Testis (tissue), 3 donors: ENCODE results near the gene ZMIZ1. TPM values are rescaled to one million over a fixed set of nuclear protein-coding genes. Genes with fewer than 3 reads are reported as not detected.
A peak's percentile ranks its signal among the peaks of the same experiment; 100 is the strongest.

Experiments used
- DNase-seq: peaks from one replicate; pipeline ENCODE4 v3.0.0-alpha.2; 2019
- H3K27ac ChIP-seq, 2 donors: fragments of 200-600 bp; sonication (generic); one replicate each; pipeline ENCODE4 v1.5.1; 2019
- H3K27me3 ChIP-seq: fragments of 200-600 bp; sonication (generic); one replicate; pipeline ENCODE4 v1.5.1; 2019
- H3K36me3 ChIP-seq: fragments of 200-600 bp; sonication (generic); one replicate; pipeline ENCODE4 v1.5.1; 2017; ENCODE audit warnings: low read depth; ENCODE audit errors: missing control alignments
- H3K4me1 ChIP-seq: fragments of 200-600 bp; sonication (generic); one replicate; pipeline ENCODE4 v1.5.1; 2019
- H3K4me3 ChIP-seq, 2 donors: fragments of 200-600 bp; sonication (generic); one replicate each; pipeline ENCODE4 v1.5.1; 2017 to 2019
- H3K9me3 ChIP-seq: fragments of 200-600 bp; sonication (generic); one replicate; pipeline ENCODE4 v1.5.1; 2017
- CTCF ChIP-seq, 3 experiments: fragments of 450-650 bp in 2 of 3; fragments of 200-600 bp in 1 of 3; sonication (generic) in 1 of 3; IDR thresholded peaks; one replicate each; pipeline ENCODE4 v1.5.1; 2016 to 2019; ENCODE audit warnings: antibody characterized with exemption in 3 of 3, mild to moderate bottlenecking in 2 of 3, moderate library complexity in 1 of 3
- POLR2A ChIP-seq: fragments of 450-650 bp; IDR thresholded peaks from one replicate; pipeline ENCODE4 v1.6.1; 2017; ENCODE audit warnings: antibody characterized with exemption, mild to moderate bottlenecking, moderate library complexity
- WGBS, 2 donors: methylation state at CpG; one replicate each; pipeline ENCODE4 v1.1.5; 2018; 5-methylcytosine and 5-hydroxymethylcytosine counted together
- intact Hi-C: fragments of 100-400 bp; cut with DNase I; formaldehyde crosslinking; loops from one replicate; pipeline ENCODE4 v1.15.1; 2023; ENCODE audit warnings: low total_unique reads
- polyA plus RNA-seq: library from polyadenylated mRNA; stranded (reverse); fragments of 350-450 nt; fragmentation: Illumina TruSeq; extraction: RNeasy Lipid Tissue Mini Kit (QIAGEN cat#74804); gene quantifications from one replicate; pipeline ENCODE4 v1.2.3, GENCODE V29; 2014; ENCODE audit warnings: low read depth, low replicate concordance; ENCODE audit not compliant: insufficient read depth
- total RNA-seq, 2 donors: library from RNA; depleted of rRNA; stranded (reverse); fragments of >200 nt; gene quantifications; one replicate each; pipeline ENCODE4 v1.2.3, GENCODE V29; 2016

The ZMIZ1 gene
- total and polyA plus RNA-seq, 3 donors from 2014 or later: 15.2 to 22.0 (median 18.8) TPM

GRCh38 chr10:79106256-79107050, 37.7 kb downstream of the ZMIZ1 start:
- 83 to 84% methylated on average over 9 to 10 of the region's 10 CpGs for WGBS, 2 donors
- intact Hi-C loops: no loop called here
- Histone ChIP-seq H3K9me3 (no peaks in the 10 kb centered on the region), H3K4me1 (peaks cover 32% of the 10 kb centered on the region), H3K27ac (no peak overlapping the region), H3K36me3 (no peaks in the 10 kb centered on the region), H3K4me3 (no peak overlapping the region), H3K27me3 (no peaks in the 10 kb centered on the region)
- no peak for DNase-seq
- no peak for TF ChIP-seq POLR2A
- TF ChIP-seq CTCF (IDR thresholded peaks at IDR 0.05): no peak

- WGBS, 2 donors: 73 to 77% methylated on average over 4 to 5 of the region's 5 CpGs
- Histone ChIP-seq H3K9me3 (no peaks in the 10 kb centered on the region), H3K36me3 (no peaks in the 10 kb centered on the region), H3K27ac (no peak overlapping the region), H3K4me3 (no peak overlapping the region), H3K4me1 (peaks cover 28% of the 10 kb centered on the region), H3K27me3 (no peaks in the 10 kb centered on the region)
- TF ChIP-seq POLR2A (no peak), CTCF (IDR thresholded peaks at IDR 0.05) (no peak)
- intact Hi-C loops: no loop called here
- DNase-seq: no peak
Measured at GRCh38 chr10:79107736-79108264, 39.0 kb downstream of the ZMIZ1 start.

- Histone ChIP-seq H3K9me3 (no peaks in the 10 kb centered on the region), H3K36me3 (no peaks in the 10 kb centered on the region), H3K4me3 (no peak overlapping the region), H3K4me1 (peaks cover 33% of the 10 kb centered on the region), H3K27ac (no peak overlapping the region), H3K27me3 (no peaks in the 10 kb centered on the region)
- intact Hi-C loops: no loop called here
- DNase-seq: no peak
- TF ChIP-seq CTCF (IDR thresholded peaks at IDR 0.05) (no peak), POLR2A (no peak)
- 70 to 84% methylated on average over 3 to 6 of the region's 6 CpGs for WGBS, 2 donors
Measured at GRCh38 chr10:79108728-79109127, 40.0 kb downstream of the ZMIZ1 start.

- Histone ChIP-seq H3K4me1 (peaks cover 25% of the 10 kb centered on the region), H3K4me3 (no peak overlapping the region)
Measured at GRCh38 chr10:79111427-79111826, 42.7 kb downstream of the ZMIZ1 start.

More at GRCh38 chr10:79111427-79111826, 42.7 kb downstream of the ZMIZ1 start:
- intact Hi-C loops: no loop called here
- H3K27me3 ChIP-seq: no peaks in the 10 kb centered on the region
- TF ChIP-seq CTCF (IDR thresholded peaks at IDR 0.05) (no peak), POLR2A (no peak)
- DNase-seq: no peak
- WGBS, 2 donors: 71 to 82% methylated on average over 5 of the region's 5 CpGs
- H3K36me3 ChIP-seq: no peaks in the 10 kb centered on the region
- no peaks in the 10 kb centered on the region for H3K9me3 ChIP-seq
- peak overlapping the region in 1 of 2 donors; percentile 3 for H3K27ac ChIP-seq
